ENCODE results near the gene DNASE1L1.

GRCh38 chrX:154370300-154371016 lies 38.6 kb downstream of the DNASE1L1 start:
- TF ChIP-seq, protein P1, sequence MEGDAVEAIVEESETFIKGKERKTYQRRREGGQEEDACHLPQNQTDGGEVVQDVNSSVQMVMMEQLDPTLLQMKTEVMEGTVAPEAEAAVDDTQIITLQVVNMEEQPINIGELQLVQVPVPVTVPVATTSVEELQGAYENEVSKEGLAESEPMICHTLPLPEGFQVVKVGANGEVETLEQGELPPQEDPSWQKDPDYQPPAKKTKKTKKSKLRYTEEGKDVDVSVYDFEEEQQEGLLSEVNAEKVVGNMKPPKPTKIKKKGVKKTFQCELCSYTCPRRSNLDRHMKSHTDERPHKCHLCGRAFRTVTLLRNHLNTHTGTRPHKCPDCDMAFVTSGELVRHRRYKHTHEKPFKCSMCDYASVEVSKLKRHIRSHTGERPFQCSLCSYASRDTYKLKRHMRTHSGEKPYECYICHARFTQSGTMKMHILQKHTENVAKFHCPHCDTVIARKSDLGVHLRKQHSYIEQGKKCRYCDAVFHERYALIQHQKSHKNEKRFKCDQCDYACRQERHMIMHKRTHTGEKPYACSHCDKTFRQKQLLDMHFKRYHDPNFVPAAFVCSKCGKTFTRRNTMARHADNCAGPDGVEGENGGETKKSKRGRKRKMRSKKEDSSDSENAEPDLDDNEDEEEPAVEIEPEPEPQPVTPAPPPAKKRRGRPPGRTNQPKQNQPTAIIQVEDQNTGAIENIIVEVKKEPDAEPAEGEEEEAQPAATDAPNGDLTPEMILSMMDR (optimal IDR thresholded peaks at IDR 0.05 in 1 of 3, IDR thresholded peaks at IDR 0.05 in 1 of 3, conservative IDR thresholded peaks at IDR 0.05 in 1 of 3; ENCODE audit: extremely low read depth in 1 of 3, insufficient read depth in 2 of 3, low read length in 3 of 3), result no peak
- no peak for TF ChIP-seq EZH2 (IDR thresholded peaks at IDR 0.05; ENCODE audit: low read length)

Measured in keratinocyte (primary cell).